ENCODE data around the gene KIRREL1. TPM values are rescaled to one million over a fixed set of nuclear protein-coding genes. Genes with fewer than 3 reads are reported as not detected.

Gene KIRREL1
- total and polyA plus RNA-seq, 5 donors, result 6.0 to 19.0 (median 14.7) TPM

DNA sequence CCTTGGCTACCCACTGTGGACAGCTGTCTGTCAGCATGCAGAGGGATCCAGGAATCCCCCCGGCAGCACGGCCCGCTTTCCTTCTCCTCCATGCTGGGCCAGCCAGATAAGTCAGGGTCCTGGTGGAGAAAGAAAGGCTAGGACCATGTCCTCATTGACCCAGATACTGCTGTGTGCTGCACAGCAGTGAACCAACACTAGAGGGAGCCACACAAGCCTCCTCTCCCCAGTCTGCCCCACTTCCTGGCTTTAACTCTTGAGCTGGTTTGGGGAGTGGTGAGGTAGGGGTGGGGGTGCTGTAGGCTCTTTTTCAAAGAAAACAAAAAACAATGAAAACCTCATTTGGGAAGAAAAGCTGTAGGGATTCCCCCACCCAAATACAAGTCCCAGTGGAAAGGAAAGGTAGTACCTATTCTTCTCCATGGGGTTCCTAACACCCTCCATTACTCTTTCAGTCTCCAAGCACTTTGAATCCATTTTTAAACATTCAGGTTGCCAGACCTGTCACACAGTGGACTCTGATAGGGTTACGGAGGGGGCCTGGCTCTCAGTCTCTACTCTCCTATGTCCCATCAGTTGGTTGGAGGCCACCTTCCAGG lies 102.4 kb downstream of the KIRREL1 start:
- no peak overlapping the region for H3K27ac ChIP-seq (ENCODE audit: low read length)

DNA sequence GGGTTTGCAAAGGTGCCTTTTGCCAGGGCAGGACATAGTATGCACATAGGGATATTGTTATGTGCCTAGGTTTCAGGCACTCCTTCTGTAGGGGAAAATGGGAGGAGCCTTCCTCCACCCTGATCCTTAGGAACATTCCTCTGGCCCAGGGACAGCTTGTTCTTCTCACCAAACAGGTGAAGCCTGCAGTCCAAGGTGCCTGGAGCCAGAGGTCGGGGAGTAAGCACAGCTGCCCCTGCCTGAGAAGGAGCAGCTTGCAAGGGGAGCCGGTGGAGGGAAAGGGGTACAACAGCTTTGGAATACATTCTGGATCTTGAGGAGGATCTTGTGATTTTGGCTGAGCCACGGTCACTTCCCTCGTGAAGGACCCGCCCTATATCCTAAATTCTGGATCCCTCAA lies 104.8 kb downstream of the KIRREL1 start:
- WGBS, result 73% methylated on average over 5 of the region's 5 CpGs
- DNase-seq (no peak), ATAC-seq (no peak)
- no peaks in the 10 kb centered on the region for H3K9me3 ChIP-seq (ENCODE audit: control insufficient read depth, low read length)
- no peaks in the 10 kb centered on the region for H3K27me3 ChIP-seq (ENCODE audit: control insufficient read depth, insufficient read depth)
- H3K27ac ChIP-seq (ENCODE audit: low read length), result no peak overlapping the region
- H3K4me3 ChIP-seq (ENCODE audit: low read length), result no peak overlapping the region
- intact Hi-C loops (cut with DNase I), result no loop called here
- H3K4me1 ChIP-seq (ENCODE audit: control insufficient read depth, insufficient read depth, low read length), result no peaks in the 10 kb centered on the region

More for the DNA sequence above, 102.4 kb downstream of the KIRREL1 start:
- Histone ChIP-seq H3K9me3 (ENCODE audit: control insufficient read depth, low read length) (no peaks in the 10 kb centered on the region), H3K4me1 (ENCODE audit: control insufficient read depth, insufficient read depth, low read length) (no peaks in the 10 kb centered on the region), H3K27me3 (ENCODE audit: control insufficient read depth, insufficient read depth) (no peaks in the 10 kb centered on the region), H3K4me3 (ENCODE audit: low read length) (no peak overlapping the region)
- ATAC-seq (peak; percentile 49 to 71), DNase-seq (peak in 2 of 3 donors; percentile 56 to 69)
- 88% methylated on average over 4 of the region's 4 CpGs for WGBS
- intact Hi-C loops (cut with DNase I), result no loop called here

DNA sequence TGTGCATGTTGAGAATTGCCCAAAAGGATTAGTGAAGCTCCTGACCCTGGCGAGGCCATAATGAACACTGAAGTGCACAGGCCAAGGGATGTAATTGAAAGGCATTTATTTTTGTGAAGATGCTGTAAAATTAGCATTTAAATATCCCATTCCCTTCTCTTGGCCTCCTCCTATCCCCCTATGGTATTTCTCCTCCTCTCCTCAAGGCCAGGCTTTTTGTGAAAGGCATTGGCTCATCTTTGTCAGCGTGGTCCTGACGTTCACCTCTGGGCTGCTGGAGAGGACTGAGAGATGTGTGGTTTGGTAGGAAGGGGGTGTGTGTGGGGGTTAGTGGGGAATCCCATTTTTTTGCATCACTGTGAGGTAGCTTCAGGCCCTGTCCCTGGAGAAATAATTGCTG lies 105.7 kb downstream of the KIRREL1 start:
- 80% methylated on average over 3 of the region's 3 CpGs for WGBS
- H3K27ac ChIP-seq (ENCODE audit: low read length), result no peak overlapping the region

DNA sequence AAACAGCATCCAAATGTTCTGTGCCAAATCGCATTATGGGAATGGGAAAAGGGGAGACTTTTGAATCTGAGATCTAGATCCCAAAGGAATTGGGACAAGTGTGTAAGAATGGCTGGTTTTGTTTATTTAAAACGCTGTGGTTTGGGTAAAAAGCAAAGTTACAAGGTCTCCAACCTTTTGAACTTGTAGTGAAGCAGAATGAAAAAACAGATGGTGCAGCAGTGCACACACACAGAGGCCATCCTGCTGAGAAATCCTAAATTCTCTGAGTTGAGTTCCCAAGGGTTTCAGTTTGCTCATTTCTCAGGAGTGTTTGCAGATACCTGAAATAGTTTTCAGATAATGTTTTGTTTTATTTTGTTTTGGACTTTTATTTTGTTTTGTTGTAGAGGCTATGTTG lies 107.1 kb downstream of the KIRREL1 start:
- Histone ChIP-seq H3K4me3 (ENCODE audit: low read length) (no peak overlapping the region), H3K4me1 (ENCODE audit: control insufficient read depth, insufficient read depth, low read length) (no peaks in the 10 kb centered on the region), H3K27me3 (ENCODE audit: control insufficient read depth, insufficient read depth) (no peaks in the 10 kb centered on the region), H3K27ac (ENCODE audit: low read length) (no peak overlapping the region), H3K9me3 (ENCODE audit: control insufficient read depth, low read length) (no peaks in the 10 kb centered on the region)
- DNase-seq (no peak), ATAC-seq (no peak)
- intact Hi-C loops (cut with DNase I), result no loop called here
- WGBS, result 43% methylated on average over 2 of the region's 2 CpGs

More for the DNA sequence above, 105.7 kb downstream of the KIRREL1 start:
- Histone ChIP-seq H3K27me3 (ENCODE audit: control insufficient read depth, insufficient read depth) (no peaks in the 10 kb centered on the region), H3K4me1 (ENCODE audit: control insufficient read depth, insufficient read depth, low read length) (no peaks in the 10 kb centered on the region), H3K9me3 (ENCODE audit: control insufficient read depth, low read length) (no peaks in the 10 kb centered on the region), H3K4me3 (ENCODE audit: low read length) (no peak overlapping the region)
- ATAC-seq (no peak), DNase-seq (no peak)
- intact Hi-C loops (cut with DNase I), result no loop called here

DNA sequence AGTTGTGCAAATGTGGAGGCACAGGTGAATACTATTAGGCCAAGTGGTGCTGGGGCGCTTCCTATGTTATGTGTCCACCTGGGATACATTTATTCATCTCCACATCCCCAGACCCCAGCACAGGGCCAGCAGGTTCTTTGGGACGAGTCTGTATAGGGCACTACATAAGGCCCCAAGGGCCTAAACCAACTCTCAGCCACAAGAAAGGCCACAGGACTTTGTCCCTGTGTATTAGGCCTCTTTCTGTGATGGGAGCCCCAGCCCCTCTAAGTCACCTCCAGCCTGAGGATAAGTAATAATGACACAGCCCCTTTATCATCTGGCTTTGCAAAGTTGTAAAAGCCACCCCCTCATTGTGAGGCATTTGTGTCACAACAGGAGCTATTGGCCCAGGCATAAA lies 108.0 kb downstream of the KIRREL1 start:
- Histone ChIP-seq H3K9me3 (ENCODE audit: control insufficient read depth, low read length) (no peaks in the 10 kb centered on the region), H3K4me3 (ENCODE audit: low read length) (no peak overlapping the region), H3K27ac (ENCODE audit: low read length) (no peak overlapping the region), H3K27me3 (ENCODE audit: control insufficient read depth, insufficient read depth) (peaks cover 3% of the 10 kb centered on the region), H3K4me1 (ENCODE audit: control insufficient read depth, insufficient read depth, low read length) (no peaks in the 10 kb centered on the region)
- WGBS, result 84% methylated on average over 2 of the region's 2 CpGs
- no peak for ATAC-seq
- DNase-seq, result no peak
- intact Hi-C loops (cut with DNase I), result no loop called here

DNA sequence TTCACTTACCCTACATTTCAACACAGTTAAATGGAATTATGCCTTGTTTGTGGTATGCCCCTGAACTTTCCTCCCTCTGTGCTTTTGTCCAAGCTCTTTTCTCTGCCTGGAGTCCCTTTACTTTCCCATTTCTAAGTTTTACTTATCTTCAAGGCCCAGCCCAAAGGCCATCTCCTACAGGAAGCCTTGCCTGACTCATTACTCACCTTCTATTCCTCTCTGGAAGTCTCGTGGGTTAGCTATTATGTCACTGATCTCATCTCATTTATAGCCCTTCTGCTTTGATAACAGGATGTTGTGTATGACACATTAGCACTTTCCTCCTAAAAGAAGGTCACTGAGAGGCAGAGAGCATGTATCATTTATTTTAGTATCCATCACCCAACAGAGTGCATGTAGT lies 108.5 kb downstream of the KIRREL1 start:
- H3K4me3 ChIP-seq (ENCODE audit: low read length), result no peak overlapping the region
- intact Hi-C loops (cut with DNase I), result no loop called here
- WGBS, result 16% methylated on average over 1 of the region's 1 CpG
- H3K27ac ChIP-seq (ENCODE audit: low read length), result no peak overlapping the region
- H3K9me3 ChIP-seq (ENCODE audit: control insufficient read depth, low read length), result no peaks in the 10 kb centered on the region
- peaks cover 3% of the 10 kb centered on the region for H3K27me3 ChIP-seq (ENCODE audit: control insufficient read depth, insufficient read depth)
- peak in 1 of 2 donors; percentile 67 for ATAC-seq
- H3K4me1 ChIP-seq (ENCODE audit: control insufficient read depth, insufficient read depth, low read length), result no peaks in the 10 kb centered on the region
- DNase-seq, result no peak

DNA sequence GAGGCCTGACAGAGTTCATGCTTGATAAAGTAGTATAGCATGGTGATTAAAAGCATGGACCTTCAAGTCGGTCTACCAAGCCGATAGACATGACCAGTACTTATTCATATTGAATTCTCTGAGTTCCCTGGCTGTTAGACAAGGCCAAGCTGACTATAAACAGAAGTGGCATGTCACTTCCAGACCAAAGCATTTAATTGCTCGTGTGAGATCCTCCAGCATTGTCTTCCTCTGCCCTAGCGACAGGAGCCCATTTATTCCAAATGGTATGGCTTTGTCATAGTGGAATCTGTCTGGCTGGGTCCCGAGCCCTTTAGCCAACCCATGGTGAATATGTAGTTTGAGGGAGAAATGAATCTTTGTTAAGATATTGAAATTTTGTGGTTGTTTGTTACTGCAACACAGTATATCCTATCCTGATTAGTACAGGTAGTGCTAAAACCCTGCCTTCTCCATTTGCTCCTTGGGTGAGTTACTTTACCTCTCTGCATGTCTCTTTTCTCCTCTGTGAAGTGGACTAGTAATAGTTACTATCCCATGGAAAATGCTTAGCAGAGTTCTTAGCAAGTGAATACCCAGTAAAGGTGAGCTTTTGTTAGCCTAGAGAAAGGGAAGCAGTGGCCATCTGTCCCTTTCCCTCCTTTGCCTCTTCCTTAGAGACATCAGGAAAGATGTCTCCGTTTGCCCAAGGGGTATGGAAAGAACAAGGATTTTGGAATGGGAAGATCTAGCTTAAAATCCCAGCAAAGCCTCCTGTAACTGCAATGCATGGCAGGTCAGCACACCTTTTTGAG lies 109.6 kb downstream of the KIRREL1 start:
- peaks cover 3% of the 10 kb centered on the region for H3K27me3 ChIP-seq (ENCODE audit: control insufficient read depth, insufficient read depth)
- 60% methylated on average over 6 of the region's 6 CpGs for WGBS
- no peaks in the 10 kb centered on the region for H3K4me1 ChIP-seq (ENCODE audit: control insufficient read depth, insufficient read depth, low read length)
- DNase-seq (no peak), ATAC-seq (no peak)
- intact Hi-C loops (cut with DNase I), result no loop called here
- no peak overlapping the region for H3K4me3 ChIP-seq (ENCODE audit: low read length)
- no peak overlapping the region for H3K27ac ChIP-seq (ENCODE audit: low read length)
- H3K9me3 ChIP-seq (ENCODE audit: control insufficient read depth, low read length), result no peaks in the 10 kb centered on the region

DNA sequence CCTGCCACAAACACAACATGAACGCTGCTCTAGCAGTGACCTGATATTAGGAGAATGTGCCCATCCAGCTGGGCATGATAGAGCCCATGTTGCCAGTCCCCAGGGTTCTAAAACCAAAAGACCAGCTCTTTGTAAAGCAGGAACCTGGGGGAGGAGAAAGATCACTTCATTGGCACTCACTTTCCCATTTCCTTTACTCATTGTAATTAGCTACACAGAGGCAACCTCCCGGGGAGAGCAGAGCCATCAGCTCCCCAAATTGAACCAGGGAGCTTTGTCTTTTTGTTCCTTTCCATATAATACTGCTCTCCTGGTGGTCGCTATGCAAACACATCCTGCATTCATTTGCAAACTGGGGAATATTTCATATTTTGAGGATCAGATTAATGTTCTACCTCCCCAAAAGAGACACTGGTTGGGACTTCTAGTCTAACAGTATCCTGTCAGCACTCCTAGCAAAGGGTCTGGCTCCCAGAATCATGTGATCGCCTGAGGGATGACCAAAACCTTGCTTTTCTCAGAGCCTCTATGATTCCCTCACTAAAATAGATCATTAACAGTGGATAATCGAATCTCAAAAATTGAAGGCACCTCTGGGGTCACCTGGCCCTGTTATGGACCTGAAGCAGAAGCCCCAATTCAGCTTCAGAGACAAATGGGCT lies 110.5 kb downstream of the KIRREL1 start:
- DNase-seq (no peak), ATAC-seq (no peak)
- Histone ChIP-seq H3K27ac (ENCODE audit: low read length) (no peak overlapping the region), H3K4me1 (ENCODE audit: control insufficient read depth, insufficient read depth, low read length) (no peaks in the 10 kb centered on the region), H3K4me3 (ENCODE audit: low read length) (no peak overlapping the region), H3K9me3 (ENCODE audit: control insufficient read depth, low read length) (no peaks in the 10 kb centered on the region), H3K27me3 (ENCODE audit: control insufficient read depth, insufficient read depth) (peaks cover 3% of the 10 kb centered on the region)
- 34% methylated on average over 5 of the region's 5 CpGs for WGBS
- intact Hi-C loops (cut with DNase I), result no loop called here

DNA sequence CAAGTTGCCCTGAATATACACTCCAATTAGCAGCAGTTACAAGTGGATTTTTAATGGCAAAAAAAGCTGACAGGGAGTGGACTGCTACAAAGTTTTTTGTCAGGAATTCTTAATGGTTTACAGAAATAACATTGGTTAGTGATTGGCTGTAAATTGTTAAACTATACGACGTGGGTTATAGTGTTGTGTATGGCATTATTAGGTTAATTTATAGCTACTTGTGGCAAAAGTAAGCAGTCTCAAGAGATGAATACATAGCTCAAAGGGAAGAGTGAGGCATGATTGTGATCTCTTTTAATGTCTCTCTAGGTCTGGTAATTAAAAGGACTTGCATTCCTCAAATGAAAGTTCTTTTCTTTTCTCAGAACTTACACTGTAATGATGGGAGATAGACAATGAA lies 111.4 kb downstream of the KIRREL1 start:
- DNase-seq (no peak), ATAC-seq (no peak)
- Histone ChIP-seq H3K9me3 (ENCODE audit: control insufficient read depth, low read length) (no peaks in the 10 kb centered on the region), H3K27ac (ENCODE audit: low read length) (no peak overlapping the region), H3K4me3 (ENCODE audit: low read length) (no peak overlapping the region), H3K27me3 (ENCODE audit: control insufficient read depth, insufficient read depth) (peaks cover 3% of the 10 kb centered on the region), H3K4me1 (ENCODE audit: control insufficient read depth, insufficient read depth, low read length) (no peaks in the 10 kb centered on the region)
- 62% methylated on average over 2 of the region's 2 CpGs for WGBS
- intact Hi-C loops (cut with DNase I), result no loop called here

DNA sequence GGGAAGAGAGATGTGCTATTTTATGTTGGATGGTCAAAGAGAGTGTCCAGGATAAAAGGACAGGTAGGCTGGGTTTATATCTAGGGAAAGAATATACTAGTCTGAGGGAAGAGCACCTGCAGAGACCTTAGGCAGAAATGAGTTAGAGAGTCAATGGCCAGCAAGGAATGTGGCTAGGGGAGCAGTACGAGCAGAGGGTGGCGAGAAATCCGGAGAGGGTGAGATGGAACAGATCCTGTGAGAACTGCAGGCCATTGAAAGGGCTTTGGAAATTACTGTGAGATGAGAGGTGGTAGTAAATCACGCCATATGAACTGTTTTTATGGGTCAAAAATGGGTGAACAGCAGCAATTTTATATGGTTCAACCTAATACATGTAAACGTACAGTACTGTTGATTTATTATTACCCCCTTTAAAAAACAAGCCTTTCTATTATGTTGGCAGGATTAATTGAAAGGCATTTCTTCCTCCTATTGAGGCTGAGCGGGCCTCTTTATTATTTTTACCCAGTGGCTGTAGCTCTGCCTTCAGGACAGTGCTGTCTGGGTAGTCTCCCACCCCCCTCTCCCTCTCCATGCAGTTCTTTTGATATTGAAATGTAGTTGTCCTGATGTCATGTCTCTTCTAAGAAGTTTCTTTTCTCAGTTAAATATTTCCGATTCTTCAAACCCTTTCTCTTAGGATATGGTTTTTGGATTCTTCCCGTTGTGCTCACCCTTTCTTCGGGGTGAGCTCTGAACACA lies 112.1 kb downstream of the KIRREL1 start:
- DNase-seq (no peak), ATAC-seq (no peak)
- no peak overlapping the region for H3K27ac ChIP-seq (ENCODE audit: low read length)
- H3K27me3 ChIP-seq (ENCODE audit: control insufficient read depth, insufficient read depth), result peaks cover 3% of the 10 kb centered on the region
- H3K4me3 ChIP-seq (ENCODE audit: low read length), result no peak overlapping the region
- intact Hi-C loops (cut with DNase I), result no loop called here
- no peaks in the 10 kb centered on the region for H3K9me3 ChIP-seq (ENCODE audit: control insufficient read depth, low read length)
- no peaks in the 10 kb centered on the region for H3K4me1 ChIP-seq (ENCODE audit: control insufficient read depth, insufficient read depth, low read length)
- 69% methylated on average over 9 of the region's 9 CpGs for WGBS

DNA sequence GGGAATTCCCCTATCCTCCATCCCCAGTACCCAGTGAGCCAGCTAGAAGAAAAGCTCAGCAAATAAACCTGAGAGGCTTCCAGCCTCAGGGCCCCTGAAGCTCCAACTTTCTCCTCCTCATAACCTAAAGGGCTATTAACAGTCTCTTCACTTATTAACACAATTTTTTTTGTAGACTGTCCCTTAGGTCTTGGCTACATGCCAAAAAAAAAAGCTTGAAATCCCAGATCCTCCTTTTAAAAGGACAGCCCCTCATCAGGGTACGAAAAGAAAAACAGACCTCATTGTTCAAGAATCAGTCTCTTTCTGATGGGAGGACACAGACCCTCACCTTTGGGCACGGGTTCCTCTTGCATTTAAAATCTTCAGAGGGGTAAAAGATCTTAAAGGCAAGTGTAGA lies 114.5 kb downstream of the KIRREL1 start:
- Histone ChIP-seq H3K4me1 (ENCODE audit: control insufficient read depth, insufficient read depth, low read length) (no peaks in the 10 kb centered on the region), H3K4me3 (ENCODE audit: low read length) (no peak overlapping the region), H3K27me3 (ENCODE audit: control insufficient read depth, insufficient read depth) (peaks cover 3% of the 10 kb centered on the region), H3K9me3 (ENCODE audit: control insufficient read depth, low read length) (no peaks in the 10 kb centered on the region), H3K27ac (ENCODE audit: low read length) (no peak overlapping the region)
- 42% methylated on average over 2 of the region's 2 CpGs for WGBS
- intact Hi-C loops (cut with DNase I), result no loop called here
- no peak for ATAC-seq
- DNase-seq, result no peak
